Loucy (cell line): ENCODE results near the gene RHEBL1.

ENCODE experiments used
- H2AFZ ChIP-seq: fragments of 200-600 bp; sonication (generic); 2 replicates; pipeline ENCODE4 v1.6.0; 2016; ENCODE audit warnings: antibody characterized with exemption, mild to moderate bottlenecking, low read length, moderate library complexity
- H3F3A ChIP-seq: fragments of 200-600 bp; 2 replicates; pipeline ENCODE4 v1.6.0; 2016; ENCODE audit warnings: antibody characterized with exemption, low read depth, mild to moderate bottlenecking
- H3K27me3 ChIP-seq: fragments of 200-600 bp; sonication (generic); 2 replicates; pipeline ENCODE4 v1.6.1; 2014; ENCODE audit warnings: low read length, mild to moderate bottlenecking; ENCODE audit not compliant: insufficient read depth, poor library complexity, severe bottlenecking
- H3K36me3 ChIP-seq: fragments of 200-600 bp; sonication (generic); 2 replicates; pipeline ENCODE4 v1.6.1; 2016; ENCODE audit warnings: low read length; ENCODE audit not compliant: insufficient read depth
- H3K4me1 ChIP-seq: fragments of 200-600 bp; sonication (generic); 2 replicates; pipeline ENCODE4 v1.5.1; 2014; ENCODE audit warnings: low read length, mild to moderate bottlenecking; ENCODE audit not compliant: insufficient read depth, poor library complexity, severe bottlenecking
- H3K4me2 ChIP-seq: fragments of 200-600 bp; sonication (generic); 2 replicates; pipeline ENCODE4 v1.6.0; 2014; ENCODE audit warnings: antibody characterized with exemption, low read length, low read depth, mild to moderate bottlenecking; ENCODE audit not compliant: poor library complexity, severe bottlenecking
- H3K4me3 ChIP-seq: fragments of 200-600 bp; sonication (generic); 2 replicates; pipeline ENCODE4 v1.5.1; 2014; ENCODE audit warnings: low read length, mild to moderate bottlenecking, mixed read lengths; ENCODE audit not compliant: poor library complexity, severe bottlenecking
- H3K79me2 ChIP-seq: fragments of 200-600 bp; sonication (generic); 2 replicates; pipeline ENCODE4 v1.6.1; 2014; ENCODE audit warnings: low read length; ENCODE audit not compliant: insufficient read depth
- H3K9ac ChIP-seq: fragments of 200-600 bp; sonication (generic); 2 replicates; pipeline ENCODE4 v1.6.0; 2014; ENCODE audit warnings: mild to moderate bottlenecking, low read depth, low read length, moderate library complexity; ENCODE audit not compliant: poor library complexity, severe bottlenecking
- H3K9me2 ChIP-seq: fragments of 200-600 bp; sonication (generic); replicated peaks from 2 replicates; pipeline ENCODE4 v1.6.1; 2016; ENCODE audit warnings: low read depth, low read length, mixed read lengths
- H3K9me3 ChIP-seq: fragments of 200-600 bp; sonication (generic); 2 replicates; pipeline ENCODE4 v1.6.1; 2014; ENCODE audit warnings: mild to moderate bottlenecking, antibody characterized with exemption, low read length, low read depth; ENCODE audit not compliant: insufficient read depth
- H4K20me1 ChIP-seq: fragments of 200-600 bp; sonication (generic); 2 replicates; pipeline ENCODE4 v1.6.0; 2014; ENCODE audit warnings: antibody characterized with exemption, low read length, mild to moderate bottlenecking; ENCODE audit not compliant: insufficient read depth, poor library complexity, severe bottlenecking
- CTCF ChIP-seq: fragments of 200-600 bp; sonication (generic); conservative IDR thresholded peaks from 2 replicates; pipeline ENCODE4 v1.5.1; 2014; ENCODE audit warnings: mild to moderate bottlenecking, antibody characterized with exemption, low read length
- EZH2phosphoT487 ChIP-seq: fragments of 200-600 bp; IDR thresholded peaks from 2 replicates; pipeline ENCODE4 v1.6.1; 2018; ENCODE audit warnings: antibody characterized with exemption, mild to moderate bottlenecking, moderate library complexity, borderline replicate concordance

RHEBL1 gene

GRCh38 chr12:49037947-49038237, 31.9 kb downstream of the RHEBL1 start:
- H3K79me2 ChIP-seq, result no peaks in the 10 kb centered on the region
- no peak overlapping the region for H3K9ac ChIP-seq
- H3K9me2 ChIP-seq, result no peaks in the 10 kb centered on the region
- no peak overlapping the region for H3K4me2 ChIP-seq
- H3K9me3 ChIP-seq, result no peaks in the 10 kb centered on the region
- no peaks in the 10 kb centered on the region for H3K27me3 ChIP-seq
- no peaks in the 10 kb centered on the region for H3F3A ChIP-seq
- H2AFZ ChIP-seq, result no peak overlapping the region
- no peaks in the 10 kb centered on the region for H3K4me1 ChIP-seq
- no peak overlapping the region for H3K4me3 ChIP-seq
- peaks cover 87% of the 10 kb centered on the region; the same call in 1 of the 2 replicates for H3K36me3 ChIP-seq
- no peaks in the 10 kb centered on the region for H4K20me1 ChIP-seq
- TF ChIP-seq CTCF, result no peak
- no peak for TF ChIP-seq EZH2phosphoT487

- Histone ChIP-seq H4K20me1 (no peaks in the 10 kb centered on the region), H3K4me2 (no peak overlapping the region), H3F3A (no peaks in the 10 kb centered on the region), H3K27me3 (no peaks in the 10 kb centered on the region), H3K9ac (no peak overlapping the region), H2AFZ (no peak overlapping the region), H3K9me2 (no peaks in the 10 kb centered on the region), H3K4me1 (no peaks in the 10 kb centered on the region), H3K79me2 (no peaks in the 10 kb centered on the region), H3K4me3 (no peak overlapping the region), H3K9me3 (no peaks in the 10 kb centered on the region), H3K36me3 (peaks cover 87% of the 10 kb centered on the region; the same call in 1 of the 2 replicates)
- TF ChIP-seq CTCF, result no peak
- TF ChIP-seq EZH2phosphoT487, result no peak
These were observed 32.5 kb downstream of the RHEBL1 start for GRCh38 chr12:49037111-49037946.

- Histone ChIP-seq H2AFZ (no peak overlapping the region), H3K9me2 (no peaks in the 10 kb centered on the region), H3K27me3 (no peaks in the 10 kb centered on the region), H3K79me2 (no peaks in the 10 kb centered on the region), H3K9ac (no peak overlapping the region), H3K36me3 (peaks cover 89% of the 10 kb centered on the region; the same call in 1 of the 2 replicates), H4K20me1 (no peaks in the 10 kb centered on the region), H3K4me1 (no peaks in the 10 kb centered on the region), H3K4me2 (no peak overlapping the region), H3K4me3 (no peak overlapping the region), H3F3A (no peaks in the 10 kb centered on the region), H3K9me3 (no peaks in the 10 kb centered on the region)
- TF ChIP-seq CTCF (no peak), EZH2phosphoT487 (no peak)
These were observed 33.8 kb downstream of the RHEBL1 start for GRCh38 chr12:49036029-49036428.
